ENCODE data around the gene CCDC107. TPM values are rescaled to one million over a fixed set of nuclear protein-coding genes. Genes with fewer than 3 reads are reported as not detected.
A peak's percentile ranks its signal among the peaks of the same experiment; 100 is the strongest.

The CCDC107 gene
- total and polyA plus RNA-seq, 7 donors, result 15.4 to 49.4 (median 27.9) TPM

GRCh38 chr9:35691334-35691650 is 33.2 kb downstream of the CCDC107 start:
- Histone ChIP-seq H3K9me3 (no peaks in the 10 kb centered on the region), H3K4me1 (peaks cover 19% of the 10 kb centered on the region), H3K27me3 (ENCODE audit: insufficient read depth in 3 of 3, low read length in 2 of 3) (no peaks in the 10 kb centered on the region), H3K4me3 (peak overlapping the region; percentile 100), H3K27ac (peak overlapping the region; percentile 100), H3K36me3 (ENCODE audit: insufficient read depth in 1 of 2, low read depth in 1 of 2) (peaks cover 0 to 21% of the 10 kb centered on the region in 2 donors)
- ATAC-seq, result no peak
- 16 to 17% (median 16%) methylated on average over 9 to 10 of the region's 10 CpGs for WGBS, 3 donors
- no peak for DNase-seq
- intact Hi-C loops (cut with DNase I), result loop anchor here (2.0 to 10.0 kb wide), 3 partner anchors 38 to 206 kb away; partner anchors contain the start of gene TESK1 (in 1 of the 2)
- TF ChIP-seq, protein P1, sequence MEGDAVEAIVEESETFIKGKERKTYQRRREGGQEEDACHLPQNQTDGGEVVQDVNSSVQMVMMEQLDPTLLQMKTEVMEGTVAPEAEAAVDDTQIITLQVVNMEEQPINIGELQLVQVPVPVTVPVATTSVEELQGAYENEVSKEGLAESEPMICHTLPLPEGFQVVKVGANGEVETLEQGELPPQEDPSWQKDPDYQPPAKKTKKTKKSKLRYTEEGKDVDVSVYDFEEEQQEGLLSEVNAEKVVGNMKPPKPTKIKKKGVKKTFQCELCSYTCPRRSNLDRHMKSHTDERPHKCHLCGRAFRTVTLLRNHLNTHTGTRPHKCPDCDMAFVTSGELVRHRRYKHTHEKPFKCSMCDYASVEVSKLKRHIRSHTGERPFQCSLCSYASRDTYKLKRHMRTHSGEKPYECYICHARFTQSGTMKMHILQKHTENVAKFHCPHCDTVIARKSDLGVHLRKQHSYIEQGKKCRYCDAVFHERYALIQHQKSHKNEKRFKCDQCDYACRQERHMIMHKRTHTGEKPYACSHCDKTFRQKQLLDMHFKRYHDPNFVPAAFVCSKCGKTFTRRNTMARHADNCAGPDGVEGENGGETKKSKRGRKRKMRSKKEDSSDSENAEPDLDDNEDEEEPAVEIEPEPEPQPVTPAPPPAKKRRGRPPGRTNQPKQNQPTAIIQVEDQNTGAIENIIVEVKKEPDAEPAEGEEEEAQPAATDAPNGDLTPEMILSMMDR (IDR thresholded peaks at IDR 0.05), result no peak

- TF ChIP-seq, protein P1 (IDR thresholded peaks at IDR 0.05), result no peak
- peaks cover 19% of the 10 kb centered on the region for H3K4me1 ChIP-seq
- WGBS, 3 donors, result 54 to 69% (median 62%) methylated on average over 13 of the region's 13 CpGs
Measured at GRCh38 chr9:35691757-35692301, 33.7 kb downstream of the CCDC107 start.

GRCh38 chr9:35695943-35696401 is 37.9 kb downstream of the CCDC107 start:
- 53 to 91% (median 62%) methylated on average over 3 of the region's 3 CpGs for WGBS, 3 donors
- Histone ChIP-seq H3K4me1 (peaks cover 19% of the 10 kb centered on the region), H3K27ac (peak overlapping the region; percentile 46), H3K9me3 (no peaks in the 10 kb centered on the region), H3K4me3 (no peak overlapping the region), H3K36me3 (ENCODE audit: insufficient read depth in 1 of 2, low read depth in 1 of 2) (peaks cover 20 to 55% of the 10 kb centered on the region in 2 donors), H3K27me3 (ENCODE audit: insufficient read depth in 3 of 3, low read length in 2 of 3) (no peaks in the 10 kb centered on the region)
- DNase-seq (peak in 1 of 2 donors; percentile 22), ATAC-seq (peak; percentile 21 to 46 (median 24))
- intact Hi-C loops (cut with DNase I), result loop anchor here (5.0 to 10.0 kb wide), 3 partner anchors 34 to 211 kb away; partner anchors contain the start of gene TESK1 (in 1 of the 2)
- TF ChIP-seq, protein P1 (IDR thresholded peaks at IDR 0.05), result no peak

More at GRCh38 chr9:35691757-35692301, 33.7 kb downstream of the CCDC107 start:
- Histone ChIP-seq H3K27me3 (ENCODE audit: insufficient read depth in 3 of 3, low read length in 2 of 3) (no peaks in the 10 kb centered on the region), H3K4me3 (peak overlapping the region; percentile 100), H3K36me3 (ENCODE audit: insufficient read depth in 1 of 2, low read depth in 1 of 2) (peaks cover 0 to 26% of the 10 kb centered on the region in 2 donors), H3K27ac (peak overlapping the region; percentile 100), H3K9me3 (no peaks in the 10 kb centered on the region)
- no peak for ATAC-seq
- intact Hi-C loops (cut with DNase I), result loop anchor here (2.0 to 10.0 kb wide), 3 partner anchors 37 to 207 kb away; partner anchors contain the start of gene TESK1 (in 1 of the 2)
- no peak for DNase-seq

- peak; percentile 46 to 74 for DNase-seq
- peak overlapping the region; percentile 46 for H3K27ac ChIP-seq
- H3K4me3 ChIP-seq, result no peak overlapping the region
- no peaks in the 10 kb centered on the region for H3K9me3 ChIP-seq
- peaks cover 20 to 62% of the 10 kb centered on the region in 2 donors for H3K36me3 ChIP-seq (ENCODE audit: insufficient read depth in 1 of 2, low read depth in 1 of 2)
- intact Hi-C loops (cut with DNase I), result loop anchor here (5.0 to 10.0 kb wide), 3 partner anchors 34 to 212 kb away; partner anchors contain the start of gene TESK1 (in 1 of the 2)
- TF ChIP-seq, protein P1 (IDR thresholded peaks at IDR 0.05), result peak; percentile 82
- ATAC-seq, result peak; percentile 71 to 85 (median 76)
- WGBS, 3 donors, result 32 to 41% (median 38%) methylated on average over 9 of the region's 9 CpGs
- peaks cover 13% of the 10 kb centered on the region for H3K4me1 ChIP-seq
- no peaks in the 10 kb centered on the region for H3K27me3 ChIP-seq (ENCODE audit: insufficient read depth in 3 of 3, low read length in 2 of 3)
Measured at GRCh38 chr9:35696520-35697215, 38.6 kb downstream of the CCDC107 start.
